ENCODE data around the gene LRRC14B.

The LRRC14B gene

GRCh38 chr5:187617-188451, 3.5 kb upstream of the LRRC14B start:
- Histone ChIP-seq H3K4me1 (ENCODE audit: control extremely low read depth in 1 of 4, control insufficient read depth in 4 of 4, insufficient read depth in 4 of 4, low read length in 3 of 4) (peaks cover 0 to 29% (median 17%) of the 10 kb centered on the region in 4 experiments), H3K4me3 (ENCODE audit: control insufficient read depth in 1 of 7, extremely low read depth in 1 of 7, insufficient read depth in 4 of 7, low read depth in 2 of 7, low read length in 6 of 7) (peak overlapping the region in 1 of 7 experiments; percentile 58), H3K27me3 (replicated peaks in 2 of 5; ENCODE audit: control insufficient read depth in 4 of 5, insufficient read depth in 5 of 5, low read length in 4 of 5) (peaks cover 0 to 4% (median 2%) of the 10 kb centered on the region in 5 experiments), H3K36me3 (ENCODE audit: control insufficient read depth in 4 of 4, insufficient read depth in 4 of 4, low read length in 3 of 4) (no peaks in the 10 kb centered on the region), H3K27ac (ENCODE audit: insufficient read depth in 1 of 2, low read depth in 1 of 2, low read length in 2 of 2, poor library complexity in 1 of 2, severe bottlenecking in 2 of 2) (no peak overlapping the region), H3K9me3 (ENCODE audit: control extremely low read depth in 1 of 5, control insufficient read depth in 4 of 5, insufficient read depth in 2 of 5, low read depth in 1 of 5, low read length in 4 of 5) (no peaks in the 10 kb centered on the region)
- no peak for DNase-seq
- CTCF ChIA-PET: interaction anchor here (0.6 to 3.0 kb wide), 21 partner anchors 7 to 253 kb away, joined by 3 to 16 read pairs (median 4); partner anchors contain the start of genes CCDC127 and SDHA
- 79% methylated on average over 20 of the region's 21 CpGs for WGBS (ENCODE audit: insufficient coverage)
- POLR2A ChIA-PET: interaction anchor here (0.9 kb wide), 1 partner anchor 30 kb away, joined by 3 read pairs; the partner anchor contains the start of genes CCDC127 and SDHA

GRCh38 chr5:188488-189481, 2.5 kb upstream of the LRRC14B start:
- CTCF ChIA-PET: interaction anchor here (0.6 to 3.0 kb wide), 21 partner anchors 8 to 252 kb away, joined by 3 to 16 read pairs (median 4); partner anchors contain the start of genes CCDC127 and SDHA
- peak overlapping the region in 1 of 7 experiments; percentile 58 for H3K4me3 ChIP-seq (ENCODE audit: control insufficient read depth in 1 of 7, extremely low read depth in 1 of 7, insufficient read depth in 4 of 7, low read depth in 2 of 7, low read length in 6 of 7)
- no peaks in the 10 kb centered on the region for H3K9me3 ChIP-seq (ENCODE audit: control extremely low read depth in 1 of 5, control insufficient read depth in 4 of 5, insufficient read depth in 2 of 5, low read depth in 1 of 5, low read length in 4 of 5)
- peaks cover 0 to 4% (median 2%) of the 10 kb centered on the region in 5 experiments for H3K27me3 ChIP-seq (replicated peaks in 2 of 5; ENCODE audit: control insufficient read depth in 4 of 5, insufficient read depth in 5 of 5, low read length in 4 of 5)
- 42% methylated on average over 37 of the region's 37 CpGs for WGBS (ENCODE audit: insufficient coverage)
- H3K27ac ChIP-seq (ENCODE audit: insufficient read depth in 1 of 2, low read depth in 1 of 2, low read length in 2 of 2, poor library complexity in 1 of 2, severe bottlenecking in 2 of 2): no peak overlapping the region
- POLR2A ChIA-PET: interaction anchor here (0.9 kb wide), 1 partner anchor 29 kb away, joined by 3 read pairs; the partner anchor contains the start of genes CCDC127 and SDHA
- H3K36me3 ChIP-seq (ENCODE audit: control insufficient read depth in 4 of 4, insufficient read depth in 4 of 4, low read length in 3 of 4): no peaks in the 10 kb centered on the region
- DNase-seq: peak; percentile 79 to 88 (median 84)
- peaks cover 0 to 29% (median 17%) of the 10 kb centered on the region in 4 experiments for H3K4me1 ChIP-seq (ENCODE audit: control extremely low read depth in 1 of 4, control insufficient read depth in 4 of 4, insufficient read depth in 4 of 4, low read length in 3 of 4)

- no peaks in the 10 kb centered on the region for H3K36me3 ChIP-seq (ENCODE audit: control insufficient read depth in 4 of 4, insufficient read depth in 4 of 4, low read length in 3 of 4)
- WGBS (ENCODE audit: insufficient coverage): 94% methylated on average over 6 of the region's 10 CpGs
- H3K9me3 ChIP-seq (ENCODE audit: control extremely low read depth in 1 of 5, control insufficient read depth in 4 of 5, insufficient read depth in 2 of 5, low read depth in 1 of 5, low read length in 4 of 5): no peaks in the 10 kb centered on the region
- no peak for DNase-seq
- ChIA-PET CTCF (interaction anchor here (1.4 kb wide), 1 partner anchor 14 kb away, joined by 4 read pairs; no protein-coding TSS in a partner anchor), POLR2A (no interaction called here)
- H3K4me3 ChIP-seq (ENCODE audit: control insufficient read depth in 1 of 7, extremely low read depth in 1 of 7, insufficient read depth in 4 of 7, low read depth in 2 of 7, low read length in 6 of 7): no peak overlapping the region
- no peak overlapping the region for H3K27ac ChIP-seq (ENCODE audit: insufficient read depth in 1 of 2, low read depth in 1 of 2, low read length in 2 of 2, poor library complexity in 1 of 2, severe bottlenecking in 2 of 2)
- peaks cover 0 to 29% (median 17%) of the 10 kb centered on the region in 4 experiments for H3K4me1 ChIP-seq (ENCODE audit: control extremely low read depth in 1 of 4, control insufficient read depth in 4 of 4, insufficient read depth in 4 of 4, low read length in 3 of 4)
- H3K27me3 ChIP-seq (replicated peaks in 2 of 5; ENCODE audit: control insufficient read depth in 4 of 5, insufficient read depth in 5 of 5, low read length in 4 of 5): peaks cover 0 to 4% (median 2%) of the 10 kb centered on the region in 5 experiments
Measured at GRCh38 chr5:189486-189885, 1.8 kb upstream of the LRRC14B start.

GRCh38 chr5:189976-190365, 1.3 kb upstream of the LRRC14B start:
- ChIA-PET POLR2A (interaction anchor here (0.6 kb wide), 1 partner anchor 15 kb away, joined by 3 read pairs; no protein-coding TSS in a partner anchor), CTCF (interaction anchor here (1.6 kb wide), 1 partner anchor 17 kb away, joined by 3 read pairs; no protein-coding TSS in a partner anchor)
- H3K36me3 ChIP-seq (ENCODE audit: control insufficient read depth in 4 of 4, insufficient read depth in 4 of 4, low read length in 3 of 4): no peaks in the 10 kb centered on the region
- DNase-seq: no peak
- no peak overlapping the region for H3K4me3 ChIP-seq (ENCODE audit: control insufficient read depth in 1 of 7, extremely low read depth in 1 of 7, insufficient read depth in 4 of 7, low read depth in 2 of 7, low read length in 6 of 7)
- peaks cover 0 to 4% (median 2%) of the 10 kb centered on the region in 5 experiments for H3K27me3 ChIP-seq (replicated peaks in 2 of 5; ENCODE audit: control insufficient read depth in 4 of 5, insufficient read depth in 5 of 5, low read length in 4 of 5)
- peaks cover 0 to 29% (median 17%) of the 10 kb centered on the region in 4 experiments for H3K4me1 ChIP-seq (ENCODE audit: control extremely low read depth in 1 of 4, control insufficient read depth in 4 of 4, insufficient read depth in 4 of 4, low read length in 3 of 4)
- no peaks in the 10 kb centered on the region for H3K9me3 ChIP-seq (ENCODE audit: control extremely low read depth in 1 of 5, control insufficient read depth in 4 of 5, insufficient read depth in 2 of 5, low read depth in 1 of 5, low read length in 4 of 5)
- WGBS (ENCODE audit: insufficient coverage): 81% methylated on average over 6 of the region's 11 CpGs
- no peak overlapping the region for H3K27ac ChIP-seq (ENCODE audit: insufficient read depth in 1 of 2, low read depth in 1 of 2, low read length in 2 of 2, poor library complexity in 1 of 2, severe bottlenecking in 2 of 2)

- no peak for DNase-seq
- Histone ChIP-seq H3K27me3 (replicated peaks in 2 of 5; ENCODE audit: control insufficient read depth in 4 of 5, insufficient read depth in 5 of 5, low read length in 4 of 5) (peaks cover 0 to 4% (median 2%) of the 10 kb centered on the region in 5 experiments), H3K27ac (ENCODE audit: insufficient read depth in 1 of 2, low read depth in 1 of 2, low read length in 2 of 2, poor library complexity in 1 of 2, severe bottlenecking in 2 of 2) (no peak overlapping the region), H3K4me3 (ENCODE audit: control insufficient read depth in 1 of 7, extremely low read depth in 1 of 7, insufficient read depth in 4 of 7, low read depth in 2 of 7, low read length in 6 of 7) (peak overlapping the region in 1 of 7 experiments; percentile 77), H3K9me3 (ENCODE audit: control extremely low read depth in 1 of 5, control insufficient read depth in 4 of 5, insufficient read depth in 2 of 5, low read depth in 1 of 5, low read length in 4 of 5) (no peaks in the 10 kb centered on the region), H3K4me1 (ENCODE audit: control extremely low read depth in 1 of 4, control insufficient read depth in 4 of 4, insufficient read depth in 4 of 4, low read length in 3 of 4) (peaks cover 0 to 29% (median 17%) of the 10 kb centered on the region in 4 experiments), H3K36me3 (ENCODE audit: control insufficient read depth in 4 of 4, insufficient read depth in 4 of 4, low read length in 3 of 4) (no peaks in the 10 kb centered on the region)
- ChIA-PET CTCF (interaction anchor here (1.2 to 1.6 kb wide), 5 partner anchors 17 to 112 kb away, joined by 3 to 5 read pairs (median 4); no protein-coding TSS in a partner anchor), POLR2A (interaction anchor here (0.6 kb wide), 1 partner anchor 15 kb away, joined by 3 read pairs; no protein-coding TSS in a partner anchor)
- WGBS (ENCODE audit: insufficient coverage): 80% methylated on average over 15 of the region's 16 CpGs
Measured at GRCh38 chr5:190366-191035, 794 bp upstream of the LRRC14B start.

Measured in common myeloid progenitor, CD34-positive (primary cell).